Brain microvascular endothelial cell (primary cell): Measurements from ENCODE around the gene POLR2L.

Source experiments
- DNase-seq: peaks from one replicate; pipeline ENCODE4 v3.0.0-alpha.2; 2020
- H3K27ac ChIP-seq: fragments of 250-450 bp; sonication (Bioruptor Pico); 2 replicates; pipeline ENCODE4 v1.5.1; 2020; ENCODE audit warnings: mild to moderate bottlenecking, moderate library complexity
- H3K27me3 ChIP-seq: fragments of 250-450 bp; sonication (Bioruptor Pico); replicated peaks from 2 replicates; pipeline ENCODE4 v1.5.1; 2020; ENCODE audit warnings: mild to moderate bottlenecking
- H3K36me3 ChIP-seq: fragments of 250-450 bp; sonication (Bioruptor Pico); replicated peaks from 2 replicates; pipeline ENCODE4 v1.5.1; 2020; ENCODE audit warnings: mild to moderate bottlenecking
- H3K4me3 ChIP-seq: 2 replicates; pipeline ENCODE4 v1.5.1; 2011; ENCODE audit warnings: low read depth, mild to moderate bottlenecking, control low read depth, low read length, moderate library complexity
- CTCF ChIP-seq: IDR thresholded peaks from 2 replicates; pipeline ENCODE4 v1.5.1; 2011; ENCODE audit warnings: low read depth, mild to moderate bottlenecking, moderate library complexity, low read length, control low read depth, inconsistent platforms; ENCODE audit errors: missing control alignments
- in situ Hi-C: cut with HindIII; loops from 2 replicates; pipeline ENCODE4 v1.10.0; 2017; ENCODE audit warnings: low sequenced_read_pairs, low pct_ligation_motif_present

POLR2L gene

GRCh38 chr11:871472-871871 lies 29.1 kb upstream of the POLR2L start:
- Histone ChIP-seq H3K27ac (no peak overlapping the region), H3K27me3 (no peaks in the 10 kb centered on the region), H3K36me3 (no peaks in the 10 kb centered on the region), H3K4me3 (no peak overlapping the region)
- in situ Hi-C loops = no loop called here
- no peak for DNase-seq
- no peak for TF ChIP-seq CTCF

- in situ Hi-C loops = no loop called here
- no peak for DNase-seq
- no peak overlapping the region for H3K4me3 ChIP-seq
- H3K27ac ChIP-seq = no peak overlapping the region
- TF ChIP-seq CTCF = no peak
- H3K27me3 ChIP-seq = no peaks in the 10 kb centered on the region
- peaks cover 6% of the 10 kb centered on the region for H3K36me3 ChIP-seq
Observed at GRCh38 chr11:870418-870817, 28.1 kb upstream of the POLR2L start.

- Histone ChIP-seq H3K27me3 (no peaks in the 10 kb centered on the region), H3K36me3 (peaks cover 7% of the 10 kb centered on the region), H3K27ac (no peak overlapping the region), H3K4me3 (no peak overlapping the region)
- in situ Hi-C loops = no loop called here
- TF ChIP-seq CTCF = peak; percentile 49
- DNase-seq = no peak
Observed at GRCh38 chr11:870127-870413, 27.7 kb upstream of the POLR2L start.

- H3K27ac ChIP-seq = no peak overlapping the region
- in situ Hi-C loops = no loop called here
- no peak overlapping the region for H3K4me3 ChIP-seq
- H3K36me3 ChIP-seq = peaks cover 7% of the 10 kb centered on the region
- no peaks in the 10 kb centered on the region for H3K27me3 ChIP-seq
- DNase-seq = no peak
- no peak for TF ChIP-seq CTCF
Observed at GRCh38 chr11:869399-870126, 27.2 kb upstream of the POLR2L start.

GRCh38 chr11:868802-869201 lies 26.5 kb upstream of the POLR2L start:
- Histone ChIP-seq H3K27me3 (no peaks in the 10 kb centered on the region), H3K4me3 (no peak overlapping the region), H3K36me3 (peaks cover 7% of the 10 kb centered on the region), H3K27ac (no peak overlapping the region)
- in situ Hi-C loops = no loop called here
- no peak for DNase-seq
- TF ChIP-seq CTCF = no peak

- H3K27ac ChIP-seq = no peak overlapping the region
- in situ Hi-C loops = no loop called here
- H3K4me3 ChIP-seq = no peak overlapping the region
- TF ChIP-seq CTCF = no peak
- no peak for DNase-seq
- H3K27me3 ChIP-seq = no peaks in the 10 kb centered on the region
- peaks cover 7% of the 10 kb centered on the region for H3K36me3 ChIP-seq
Observed at GRCh38 chr11:868394-868793, 26.1 kb upstream of the POLR2L start.
